Measurements from ENCODE around the gene TBX2.

DNA sequence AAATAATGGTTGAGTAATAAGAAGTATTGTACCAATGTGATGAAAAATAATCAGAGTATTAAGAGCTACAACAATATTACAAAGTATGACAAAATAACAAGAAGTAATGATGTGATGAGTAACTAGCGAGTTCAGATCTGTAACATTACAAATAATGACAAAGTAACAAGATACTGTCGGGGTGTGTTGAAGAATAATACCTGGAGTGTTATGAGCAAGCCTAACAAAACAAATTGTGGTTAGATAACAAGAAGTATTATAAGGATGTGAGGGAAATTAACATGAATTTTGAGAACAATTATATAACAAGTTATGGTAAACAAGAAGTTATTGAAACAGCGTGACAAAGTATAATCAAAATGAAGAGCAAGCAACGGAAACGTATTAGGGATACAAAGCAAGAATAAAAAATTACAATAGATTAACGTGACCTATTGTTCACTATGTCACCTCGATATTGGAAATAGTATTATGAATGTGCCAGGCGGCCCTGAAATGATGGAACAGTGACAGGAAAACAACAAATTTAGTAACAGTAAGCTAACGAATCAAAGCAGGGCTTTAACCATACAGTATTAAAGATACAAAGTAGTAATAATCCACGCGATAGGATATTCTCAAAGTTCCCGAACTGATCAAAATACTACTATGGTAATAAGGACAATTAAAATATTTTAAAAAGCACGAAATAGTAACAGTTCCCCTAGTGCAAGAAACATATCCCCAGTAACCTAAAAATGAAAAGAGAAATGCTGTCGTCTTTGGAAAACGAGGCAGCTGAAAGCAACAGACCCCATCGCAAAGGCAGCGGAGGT, 54.1 kb downstream of the TBX2 start:
- TF ChIP-seq ZFP3 (CRISPR knock-in tag; IDR thresholded peaks at IDR 0.05) (no peak), ARNTL (CRISPR knock-in tag; IDR thresholded peaks at IDR 0.05; ENCODE audit: borderline replicate concordance, low read depth) (no peak), ZNF8 (CRISPR knock-in tag; IDR thresholded peaks at IDR 0.05) (no peak), TOX (CRISPR knock-in tag; IDR thresholded peaks at IDR 0.05; ENCODE audit: borderline replicate concordance) (no peak), ZFP30 (CRISPR knock-in tag; IDR thresholded peaks at IDR 0.05) (no peak), OSR1 (CRISPR knock-in tag; IDR thresholded peaks at IDR 0.05) (no peak)
- TF ChIP-seq, protein P1, sequence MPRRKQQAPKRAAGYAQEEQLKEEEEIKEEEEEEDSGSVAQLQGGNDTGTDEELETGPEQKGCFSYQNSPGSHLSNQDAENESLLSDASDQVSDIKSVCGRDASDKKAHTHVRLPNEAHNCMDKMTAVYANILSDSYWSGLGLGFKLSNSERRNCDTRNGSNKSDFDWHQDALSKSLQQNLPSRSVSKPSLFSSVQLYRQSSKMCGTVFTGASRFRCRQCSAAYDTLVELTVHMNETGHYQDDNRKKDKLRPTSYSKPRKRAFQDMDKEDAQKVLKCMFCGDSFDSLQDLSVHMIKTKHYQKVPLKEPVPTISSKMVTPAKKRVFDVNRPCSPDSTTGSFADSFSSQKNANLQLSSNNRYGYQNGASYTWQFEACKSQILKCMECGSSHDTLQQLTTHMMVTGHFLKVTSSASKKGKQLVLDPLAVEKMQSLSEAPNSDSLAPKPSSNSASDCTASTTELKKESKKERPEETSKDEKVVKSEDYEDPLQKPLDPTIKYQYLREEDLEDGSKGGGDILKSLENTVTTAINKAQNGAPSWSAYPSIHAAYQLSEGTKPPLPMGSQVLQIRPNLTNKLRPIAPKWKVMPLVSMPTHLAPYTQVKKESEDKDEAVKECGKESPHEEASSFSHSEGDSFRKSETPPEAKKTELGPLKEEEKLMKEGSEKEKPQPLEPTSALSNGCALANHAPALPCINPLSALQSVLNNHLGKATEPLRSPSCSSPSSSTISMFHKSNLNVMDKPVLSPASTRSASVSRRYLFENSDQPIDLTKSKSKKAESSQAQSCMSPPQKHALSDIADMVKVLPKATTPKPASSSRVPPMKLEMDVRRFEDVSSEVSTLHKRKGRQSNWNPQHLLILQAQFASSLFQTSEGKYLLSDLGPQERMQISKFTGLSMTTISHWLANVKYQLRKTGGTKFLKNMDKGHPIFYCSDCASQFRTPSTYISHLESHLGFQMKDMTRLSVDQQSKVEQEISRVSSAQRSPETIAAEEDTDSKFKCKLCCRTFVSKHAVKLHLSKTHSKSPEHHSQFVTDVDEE (CRISPR knock-in tag; IDR thresholded peaks at IDR 0.05), result no peak
- TF ChIP-seq, protein P2, sequence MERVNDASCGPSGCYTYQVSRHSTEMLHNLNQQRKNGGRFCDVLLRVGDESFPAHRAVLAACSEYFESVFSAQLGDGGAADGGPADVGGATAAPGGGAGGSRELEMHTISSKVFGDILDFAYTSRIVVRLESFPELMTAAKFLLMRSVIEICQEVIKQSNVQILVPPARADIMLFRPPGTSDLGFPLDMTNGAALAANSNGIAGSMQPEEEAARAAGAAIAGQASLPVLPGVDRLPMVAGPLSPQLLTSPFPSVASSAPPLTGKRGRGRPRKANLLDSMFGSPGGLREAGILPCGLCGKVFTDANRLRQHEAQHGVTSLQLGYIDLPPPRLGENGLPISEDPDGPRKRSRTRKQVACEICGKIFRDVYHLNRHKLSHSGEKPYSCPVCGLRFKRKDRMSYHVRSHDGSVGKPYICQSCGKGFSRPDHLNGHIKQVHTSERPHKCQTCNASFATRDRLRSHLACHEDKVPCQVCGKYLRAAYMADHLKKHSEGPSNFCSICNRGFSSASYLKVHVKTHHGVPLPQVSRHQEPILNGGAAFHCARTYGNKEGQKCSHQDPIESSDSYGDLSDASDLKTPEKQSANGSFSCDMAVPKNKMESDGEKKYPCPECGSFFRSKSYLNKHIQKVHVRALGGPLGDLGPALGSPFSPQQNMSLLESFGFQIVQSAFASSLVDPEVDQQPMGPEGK (CRISPR knock-in tag; IDR thresholded peaks at IDR 0.05; ENCODE audit: borderline replicate concordance), result no peak
